B cell (primary cell): Measurements from ENCODE around the gene RHNO1. TPM values are rescaled to one million over a fixed set of nuclear protein-coding genes. Genes with fewer than 3 reads are reported as not detected.
"Not testable (repeated sequence)": the region's sequence is repeated elsewhere in the genome, so short reads cannot be mapped to it uniquely, and the experiment has no call there.

Source experiments
- ATAC-seq: fragments of 200-7000 bp; cut with Tn5 transposase; one replicate; pipeline ENCODE4 v1.10.0; 2021; ENCODE audit warnings: low read depth, mild to moderate bottlenecking, moderate number of reproducible peaks, moderate library complexity
- CTCF ChIA-PET: fragments of 350-600 bp; sonication (Branson Sonifier 250); formaldehyde crosslinking; loops from one replicate; lab custom pipeline; 2021; ENCODE audit warnings: antibody characterized with exemption, inconsistent platforms; lab: Charles Lee
- POLR2A ChIA-PET: fragments of 350-600 bp; sonication (Branson Sonifier 250); formaldehyde crosslinking; loops from one replicate; lab custom pipeline; 2021; ENCODE audit warnings: antibody characterized with exemption; lab: Charles Lee
- DNase-seq: peaks from one replicate; pipeline ENCODE4 v3.0.0; 2013
- H2AFZ ChIP-seq: 2 replicates; pipeline ENCODE4 v1.6.1; 2012; ENCODE audit warnings: mild to moderate bottlenecking, low read depth, low read length; ENCODE audit not compliant: insufficient read depth, poor library complexity, severe bottlenecking
- H3K27ac ChIP-seq, 2 donors: 1 replicate in 1 of 2; 2 replicates in 1 of 2; pipeline ENCODE4 v1.5.1; 2012 to 2013; ENCODE audit warnings: low read length in 2 of 2, mild to moderate bottlenecking in 2 of 2, moderate library complexity in 1 of 2
- H3K27me3 ChIP-seq, 4 experiments: fragments of 200-600 bp in 1 of 4; sonication (generic) in 1 of 4; replicated peaks in 1 of 4; 1 replicate in 2 of 4; 2 replicates in 2 of 4; pipeline versions ENCODE4 v1.6.1 to v1.7.0; 2013 to 2016; ENCODE audit warnings: low read length in 3 of 4, mild to moderate bottlenecking in 2 of 4, mixed read lengths in 1 of 4, moderate library complexity in 1 of 4; ENCODE audit not compliant: insufficient read depth in 4 of 4, control insufficient read depth in 3 of 4; ENCODE audit errors: control extremely low read depth in 1 of 4
- H3K36me3 ChIP-seq, 2 experiments: replicated peaks in 1 of 2; 1 replicate in 1 of 2; 2 replicates in 1 of 2; pipeline versions ENCODE4 v1.6.1 to v1.7.1; 2013; ENCODE audit warnings: low read length in 1 of 2; ENCODE audit not compliant: insufficient read depth in 2 of 2, control insufficient read depth in 1 of 2; ENCODE audit errors: control extremely low read depth in 1 of 2, extremely low read depth in 1 of 2
- H3K4me1 ChIP-seq, 2 donors: fragments of 200-600 bp in 1 of 2; sonication (generic) in 1 of 2; 1 replicate in 1 of 2; 2 replicates in 1 of 2; pipeline versions ENCODE4 v1.5.1 to v1.6.1; 2013 to 2017; ENCODE audit warnings: low read length in 2 of 2; ENCODE audit not compliant: control insufficient read depth in 2 of 2, insufficient read depth in 2 of 2
- H3K4me2 ChIP-seq: replicated peaks from 2 replicates; pipeline ENCODE3; 2012; ENCODE audit warnings: mild to moderate bottlenecking, low read depth, low read length; ENCODE audit not compliant: poor library complexity, severe bottlenecking
- H3K4me3 ChIP-seq, 5 experiments: fragments of 200-600 bp in 1 of 5; sonication (generic) in 1 of 5; 1 replicate in 3 of 5; 2 replicates in 2 of 5; pipeline versions ENCODE4 v1.5.1 to v1.7.0; 2011 to 2016; ENCODE audit warnings: low read length in 4 of 5, mild to moderate bottlenecking in 4 of 5, low read depth in 2 of 5, control low read depth in 1 of 5, moderate library complexity in 1 of 5; ENCODE audit not compliant: insufficient read depth in 1 of 5; ENCODE audit errors: control extremely low read depth in 1 of 5, extremely low read depth in 1 of 5
- H3K79me2 ChIP-seq: fragments of 200-600 bp; sonication (generic); one replicate; pipeline ENCODE4 v1.6.0; 2016; ENCODE audit warnings: low read length; ENCODE audit not compliant: control insufficient read depth, insufficient read depth
- H3K9ac ChIP-seq: fragments of 200-600 bp; sonication (generic); 2 replicates; pipeline ENCODE4 v1.6.1; 2017; ENCODE audit warnings: mild to moderate bottlenecking, low read length, moderate library complexity
- H3K9me3 ChIP-seq, 3 donors: one replicate each; pipeline versions ENCODE4 v1.6.1 to v1.7.1; 2013; ENCODE audit warnings: low read length in 2 of 3; ENCODE audit not compliant: control insufficient read depth in 2 of 3, insufficient read depth in 1 of 3; ENCODE audit errors: control extremely low read depth in 1 of 3
- H4K20me1 ChIP-seq: 2 replicates; pipeline ENCODE4 v1.6.0; 2012; ENCODE audit warnings: mild to moderate bottlenecking, low read length; ENCODE audit not compliant: insufficient read depth, control insufficient read depth, poor library complexity, severe bottlenecking
- H3K27ac Mint-ChIP-seq: one replicate; pipeline ENCODE4 v1.8.0; 2021; ENCODE audit warnings: mixed read lengths
- H3K27me3 Mint-ChIP-seq: one replicate; pipeline ENCODE4 v1.8.0; 2021; ENCODE audit warnings: mixed read lengths
- H3K4me1 Mint-ChIP-seq: one replicate; pipeline ENCODE4 v1.8.0; 2021; ENCODE audit warnings: mixed read lengths
- H3K4me3 Mint-ChIP-seq: one replicate; pipeline ENCODE4 v1.8.0; 2021; ENCODE audit warnings: mixed read lengths
- H3K9me3 Mint-ChIP-seq: one replicate; pipeline ENCODE4 v1.8.0; 2022; ENCODE audit warnings: mixed read lengths; ENCODE audit not compliant: insufficient read depth
- CTCF ChIP-seq: fragments of 200-600 bp; IDR thresholded peaks from one replicate; pipeline ENCODE4 v1.8.0; 2022; ENCODE audit warnings: antibody characterized with exemption, mild to moderate bottlenecking
- EZH2 ChIP-seq: IDR thresholded peaks from 2 replicates; pipeline ENCODE4 v1.6.1; 2012; ENCODE audit warnings: borderline replicate concordance, low read depth, mild to moderate bottlenecking, moderate library complexity, low read length; ENCODE audit not compliant: insufficient read depth, poor library complexity, severe bottlenecking
- WGBS: methylation state at CpG from one replicate; pipeline ENCODE4 v1.1.5; 2013; ENCODE audit warnings: missing lambda C conversion rate; ENCODE audit not compliant: insufficient coverage; 5-methylcytosine and 5-hydroxymethylcytosine counted together
- intact Hi-C: fragments of 100-400 bp; cut with micrococcal nuclease; formaldehyde crosslinking; loops from one replicate; pipeline ENCODE4 v1.10.0; 2022
- polyA plus RNA-seq: library from polyadenylated mRNA; depleted of rRNA; stranded (reverse); fragments of >200 nt; gene quantifications from 2 replicates; pipeline ENCODE4 v1.2.3, GENCODE V29; 2012
- total RNA-seq, 2 donors: library from RNA; stranded (reverse); fragments of 120-200 nt in 1 of 2; gene quantifications; 1 replicate in 1 of 2; 2 replicates in 1 of 2; pipeline versions ENCODE4 v1.2.3 to v1.2.4, GENCODE V29; 2013 to 2022

RHNO1 gene
- total and polyA plus RNA-seq, 2 donors (not counting 1 experiment from before 2014, with no cell fraction given): 13.3 to 13.5 TPM

GRCh38 chr12:2864198-2864597, 12.8 kb upstream of the RHNO1 start:
- H4K20me1 ChIP-seq: no peaks in the 10 kb centered on the region
- H2AFZ ChIP-seq: no peak overlapping the region
- Mint-ChIP-seq H3K27ac (no peak overlapping the region), H3K4me3 (no peak overlapping the region), H3K27me3 (no peaks in the 10 kb centered on the region), H3K9me3 (no peaks in the 10 kb centered on the region), H3K4me1 (no peaks in the 10 kb centered on the region)
- H3K9ac ChIP-seq: no peak overlapping the region
- H3K4me2 ChIP-seq: no peak overlapping the region
- ChIA-PET CTCF (interaction anchor here (0.6 to 0.8 kb wide), 2 partner anchors 10 to 64 kb away, joined by 3 read pairs; no protein-coding TSS in a partner anchor), POLR2A (no interaction called here)
- no peak for ATAC-seq
- no peak overlapping the region for H3K27ac ChIP-seq
- H3K36me3 ChIP-seq: no peaks in the 10 kb centered on the region
- no peak for TF ChIP-seq CTCF
- TF ChIP-seq EZH2: no peak
- no peaks in the 10 kb centered on the region for H3K9me3 ChIP-seq
- H3K27me3 ChIP-seq: no peaks in the 10 kb centered on the region
- intact Hi-C loops: no loop called here
- H3K79me2 ChIP-seq: no peaks in the 10 kb centered on the region
- H3K4me3 ChIP-seq: no peak overlapping the region
- no peaks in the 10 kb centered on the region for H3K4me1 ChIP-seq
- no peak for DNase-seq
- 97% methylated on average over 9 of the region's 9 CpGs for WGBS

- H3K4me3 ChIP-seq, H3K9me3 ChIP-seq, H3K4me3 Mint-ChIP-seq, H3K27ac ChIP-seq, intact Hi-C loops, POLR2A ChIA-PET, ATAC-seq, H2AFZ ChIP-seq, H3K9me3 Mint-ChIP-seq, CTCF ChIA-PET, H3K4me2 ChIP-seq, H3K79me2 ChIP-seq, H3K27me3 Mint-ChIP-seq, H3K36me3 ChIP-seq, DNase-seq, H3K4me1 Mint-ChIP-seq, H3K9ac ChIP-seq, H3K27ac Mint-ChIP-seq, H3K4me1 ChIP-seq, H3K27me3 ChIP-seq, H4K20me1 ChIP-seq: not testable (repeated sequence)
- 93% methylated on average over 2 of the region's 9 CpGs for WGBS
Measured at GRCh38 chr12:2868986-2869632, 7.9 kb upstream of the RHNO1 start.
